GM12864 (cell line): ENCODE data around the gene ERAL1.

Experiments
- DNase-seq: peaks from one replicate; pipeline ENCODE4 v3.0.0-alpha.2; 2011; ENCODE audit warnings: low read depth
- H3K4me3 ChIP-seq: 2 replicates; pipeline ENCODE4 v1.5.1; 2011; ENCODE audit warnings: mild to moderate bottlenecking, low read depth, low read length, control low read depth
- CTCF ChIP-seq: IDR thresholded peaks from 2 replicates; pipeline ENCODE4 v1.5.1; 2011; ENCODE audit warnings: low read depth, mild to moderate bottlenecking, moderate library complexity, low read length, control low read depth, inconsistent platforms; ENCODE audit errors: missing control alignments

The ERAL1 gene

GRCh38 chr17:28906706-28907438, 52.1 kb downstream of the ERAL1 start:
- DNase-seq = no peak
- H3K4me3 ChIP-seq = no peak overlapping the region
- no peak for TF ChIP-seq CTCF

GRCh38 chr17:28907709-28908475, 53.1 kb downstream of the ERAL1 start:
- no peak for DNase-seq
- no peak overlapping the region for H3K4me3 ChIP-seq

DNA sequence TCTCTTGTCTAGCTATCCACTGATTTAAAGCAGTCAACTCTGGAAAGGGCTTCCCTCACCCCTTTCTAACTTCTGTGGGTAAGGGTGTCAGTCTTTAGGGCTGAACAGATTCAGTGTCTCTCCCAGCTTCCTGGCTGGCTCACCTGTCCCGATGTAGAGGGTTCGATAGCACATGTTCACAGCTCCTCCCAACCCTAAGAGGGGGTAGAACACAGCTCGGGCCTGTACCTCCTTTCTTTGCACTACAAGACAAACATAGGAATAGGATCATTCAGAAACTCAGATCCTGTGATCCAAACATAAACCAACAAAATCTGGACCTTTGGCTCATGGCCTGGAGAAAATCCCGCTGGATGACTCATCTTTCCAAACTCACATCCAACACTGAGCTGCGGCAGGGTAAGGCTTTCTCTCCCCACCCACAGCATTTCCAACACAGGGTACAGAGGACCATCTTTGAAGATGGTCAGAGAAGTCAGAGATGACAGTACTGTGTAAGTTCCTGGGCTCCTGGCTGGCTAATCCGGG, 53.9 kb downstream of the ERAL1 start:
- DNase-seq = no peak
- no peak overlapping the region for H3K4me3 ChIP-seq
- no peak for TF ChIP-seq CTCF

More at GRCh38 chr17:28907709-28908475, 53.1 kb downstream of the ERAL1 start:
- no peak for TF ChIP-seq CTCF

GRCh38 chr17:28910534-28910933, 55.7 kb downstream of the ERAL1 start:
- no peak for DNase-seq
- no peak for TF ChIP-seq CTCF
- H3K4me3 ChIP-seq = no peak overlapping the region
